Midbrain (tissue), 1 donor: Measurements from ENCODE around the gene FAM13C.
"Not testable (repeated sequence)": the region's sequence is repeated elsewhere in the genome, so short reads cannot be mapped to it uniquely, and the experiment has no call there.

Experiments
- DNase-seq: peaks from one replicate; lab custom pipeline; 2025; lab: John Stamatoyannopoulos, UW

FAM13C gene

GRCh38 chr10:59362144-59362958 is at the start of gene FAM13C:
Gene FAM13C (minus strand): TSS chr10:59362549. CDS start chr10:59362460, 89 bp downstream.
- DNase-seq = peak; percentile 74

GRCh38 chr10:59405235-59405634 is 42.9 kb upstream of the FAM13C start:
- no peak for DNase-seq

- no peak for DNase-seq
Observed at GRCh38 chr10:59400214-59400613, 37.9 kb upstream of the FAM13C start.

GRCh38 chr10:59399329-59399728 is 37.0 kb upstream of the FAM13C start:
- DNase-seq = not testable (repeated sequence)

GRCh38 chr10:59397961-59398360 is 35.6 kb upstream of the FAM13C start:
- DNase-seq = no peak

- no peak for DNase-seq
Observed at GRCh38 chr10:59395984-59396383, 33.6 kb upstream of the FAM13C start.

GRCh38 chr10:59393349-59393748 is 31.0 kb upstream of the FAM13C start:
- no peak for DNase-seq

GRCh38 chr10:59391060-59391459 is 28.7 kb upstream of the FAM13C start:
- DNase-seq = no peak

- no peak for DNase-seq
Observed at GRCh38 chr10:59388671-59388976, 26.3 kb upstream of the FAM13C start.

GRCh38 chr10:59387951-59388670 is 25.8 kb upstream of the FAM13C start:
- DNase-seq = no peak

- DNase-seq = no peak
Observed at GRCh38 chr10:59384761-59385160, 22.4 kb upstream of the FAM13C start.

GRCh38 chr10:59383908-59384307 is 21.6 kb upstream of the FAM13C start:
- DNase-seq = no peak

- no peak for DNase-seq
Observed at GRCh38 chr10:59383436-59383835, 21.1 kb upstream of the FAM13C start.

- DNase-seq = no peak
Observed at GRCh38 chr10:59382831-59383295, 20.5 kb upstream of the FAM13C start.

GRCh38 chr10:59381687-59382086 is 19.3 kb upstream of the FAM13C start:
- DNase-seq = no peak

GRCh38 chr10:59376846-59377245 is 14.5 kb upstream of the FAM13C start:
- no peak for DNase-seq

GRCh38 chr10:59375990-59376389 is 13.6 kb upstream of the FAM13C start:
- no peak for DNase-seq

- DNase-seq = no peak
Observed at GRCh38 chr10:59374916-59375315, 12.6 kb upstream of the FAM13C start.

GRCh38 chr10:59373071-59373470 is 10.7 kb upstream of the FAM13C start:
- DNase-seq = no peak

GRCh38 chr10:59372543-59372942 is 10.2 kb upstream of the FAM13C start:
- DNase-seq = no peak

- DNase-seq = no peak
Observed at GRCh38 chr10:59366290-59366689, 3.9 kb upstream of the FAM13C start.

- no peak for DNase-seq
Observed at GRCh38 chr10:59363446-59363958, 1.2 kb upstream of the FAM13C start.

- DNase-seq = peak; percentile 77
Observed at GRCh38 chr10:59362959-59363381, 621 bp upstream of the FAM13C start.
